ENCODE data around the gene HERC2.

DNA sequence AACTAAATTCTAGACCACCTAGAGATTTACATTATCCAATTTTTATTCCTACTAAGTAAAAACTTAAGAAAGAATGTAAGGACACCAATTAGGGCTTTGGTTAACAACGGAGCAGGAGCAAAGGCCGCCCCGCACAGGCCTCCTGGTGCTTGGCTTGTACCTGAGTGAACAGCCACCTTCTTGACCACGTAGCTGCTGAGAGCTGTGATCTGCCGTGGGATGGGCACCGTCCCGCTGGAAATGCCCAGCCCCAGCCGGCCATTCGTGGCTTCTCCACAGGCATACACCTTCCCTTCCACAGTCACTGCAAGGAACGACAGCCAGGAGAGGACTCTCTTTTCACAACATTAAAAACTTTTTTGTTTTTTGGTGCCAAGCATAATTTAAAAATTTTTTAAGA lies 143.3 kb downstream of the HERC2 start:
- TF ChIP-seq CTCF (IDR thresholded peaks at IDR 0.05) (no peak), ZFX (IDR thresholded peaks at IDR 0.05; ENCODE audit: borderline replicate concordance) (no peak)
